ENCODE results near the gene SLC26A1.

GRCh38 chr4:1013225-1014073 lies 20.2 kb upstream of the SLC26A1 start:
- TF ChIP-seq CTCF (IDR thresholded peaks at IDR 0.05; ENCODE audit: extremely low read depth in 1 of 2, insufficient read depth in 1 of 2, low read depth in 1 of 2, low read length in 2 of 2) (no peak), POLR2A (IDR thresholded peaks at IDR 0.05; ENCODE audit: low read depth, low read length) (no peak), GATA2 (IDR thresholded peaks at IDR 0.05; ENCODE audit: insufficient read depth, insufficient read length, low read depth, low read length) (no peak), MAX (IDR thresholded peaks at IDR 0.05; ENCODE audit: insufficient read depth, insufficient read length) (no peak)

Data from endothelial cell of umbilical vein (primary cell).